ENCODE results near the gene ZP1. TPM values are rescaled to one million over a fixed set of nuclear protein-coding genes. Genes with fewer than 3 reads are reported as not detected.

Gene ZP1
- total and polyA plus RNA-seq, 2 of the 4 experiments (the other 2 are of a cell fraction): 0.18 to 1.6 TPM

DNA sequence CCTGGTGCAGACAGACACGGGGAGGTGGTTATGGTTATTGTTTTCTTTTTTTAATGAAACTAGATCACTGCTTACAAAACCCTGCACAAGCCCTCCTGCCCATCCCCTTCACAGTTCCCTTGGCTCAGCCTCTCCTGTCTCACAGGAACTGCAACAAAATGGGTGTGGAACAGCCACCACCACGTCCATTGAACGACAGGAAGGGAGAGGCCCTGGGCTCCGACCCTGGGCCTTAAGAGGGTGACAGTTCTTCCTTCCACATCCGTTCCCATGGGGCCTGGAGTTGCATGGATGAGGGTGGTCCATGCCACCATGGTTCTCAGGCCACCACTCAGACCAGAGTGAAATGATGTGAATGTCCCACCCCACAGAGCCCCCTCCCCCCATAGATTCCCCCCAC lies 23.4 kb downstream of the ZP1 start:
- POLR2A ChIA-PET (ENCODE audit: unreplicated experiment): no interaction called here
- peaks cover 9% of the 10 kb centered on the region for H3K36me3 ChIP-seq (ENCODE audit: control insufficient read depth, insufficient read depth, low read length)
- no peak overlapping the region for H3K4me2 ChIP-seq (ENCODE audit: low read depth, low read length)
- no peaks in the 10 kb centered on the region for H3K9me1 ChIP-seq (ENCODE audit: insufficient read depth, low read length)
- TF ChIP-seq, protein P1, sequence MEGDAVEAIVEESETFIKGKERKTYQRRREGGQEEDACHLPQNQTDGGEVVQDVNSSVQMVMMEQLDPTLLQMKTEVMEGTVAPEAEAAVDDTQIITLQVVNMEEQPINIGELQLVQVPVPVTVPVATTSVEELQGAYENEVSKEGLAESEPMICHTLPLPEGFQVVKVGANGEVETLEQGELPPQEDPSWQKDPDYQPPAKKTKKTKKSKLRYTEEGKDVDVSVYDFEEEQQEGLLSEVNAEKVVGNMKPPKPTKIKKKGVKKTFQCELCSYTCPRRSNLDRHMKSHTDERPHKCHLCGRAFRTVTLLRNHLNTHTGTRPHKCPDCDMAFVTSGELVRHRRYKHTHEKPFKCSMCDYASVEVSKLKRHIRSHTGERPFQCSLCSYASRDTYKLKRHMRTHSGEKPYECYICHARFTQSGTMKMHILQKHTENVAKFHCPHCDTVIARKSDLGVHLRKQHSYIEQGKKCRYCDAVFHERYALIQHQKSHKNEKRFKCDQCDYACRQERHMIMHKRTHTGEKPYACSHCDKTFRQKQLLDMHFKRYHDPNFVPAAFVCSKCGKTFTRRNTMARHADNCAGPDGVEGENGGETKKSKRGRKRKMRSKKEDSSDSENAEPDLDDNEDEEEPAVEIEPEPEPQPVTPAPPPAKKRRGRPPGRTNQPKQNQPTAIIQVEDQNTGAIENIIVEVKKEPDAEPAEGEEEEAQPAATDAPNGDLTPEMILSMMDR (conservative IDR thresholded peaks at IDR 0.05; ENCODE audit: low read depth, low read length): no peak
- no peak for TF ChIP-seq MAZ (IDR thresholded peaks at IDR 0.05; ENCODE audit: borderline replicate concordance, low read depth, low read length)
- no peak for TF ChIP-seq MAFK (IDR thresholded peaks at IDR 0.05; ENCODE audit: low read depth, low read length)
- no peak for TF ChIP-seq CEBPB (IDR thresholded peaks at IDR 0.05; ENCODE audit: low read depth, low read length)
- TF ChIP-seq SMC3 (IDR thresholded peaks at IDR 0.05; ENCODE audit: low read depth, low read length): no peak
- TF ChIP-seq, protein P2, sequence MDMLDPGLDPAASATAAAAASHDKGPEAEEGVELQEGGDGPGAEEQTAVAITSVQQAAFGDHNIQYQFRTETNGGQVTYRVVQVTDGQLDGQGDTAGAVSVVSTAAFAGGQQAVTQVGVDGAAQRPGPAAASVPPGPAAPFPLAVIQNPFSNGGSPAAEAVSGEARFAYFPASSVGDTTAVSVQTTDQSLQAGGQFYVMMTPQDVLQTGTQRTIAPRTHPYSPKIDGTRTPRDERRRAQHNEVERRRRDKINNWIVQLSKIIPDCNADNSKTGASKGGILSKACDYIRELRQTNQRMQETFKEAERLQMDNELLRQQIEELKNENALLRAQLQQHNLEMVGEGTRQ (IDR thresholded peaks at IDR 0.05; ENCODE audit: low read depth, low read length): no peak
- TF ChIP-seq RAD21 (IDR thresholded peaks at IDR 0.05; ENCODE audit: low read length): no peak
- no peak for TF ChIP-seq RFX5 (IDR thresholded peaks at IDR 0.05; ENCODE audit: low read depth, low read length)
- TF ChIP-seq, protein P3, sequence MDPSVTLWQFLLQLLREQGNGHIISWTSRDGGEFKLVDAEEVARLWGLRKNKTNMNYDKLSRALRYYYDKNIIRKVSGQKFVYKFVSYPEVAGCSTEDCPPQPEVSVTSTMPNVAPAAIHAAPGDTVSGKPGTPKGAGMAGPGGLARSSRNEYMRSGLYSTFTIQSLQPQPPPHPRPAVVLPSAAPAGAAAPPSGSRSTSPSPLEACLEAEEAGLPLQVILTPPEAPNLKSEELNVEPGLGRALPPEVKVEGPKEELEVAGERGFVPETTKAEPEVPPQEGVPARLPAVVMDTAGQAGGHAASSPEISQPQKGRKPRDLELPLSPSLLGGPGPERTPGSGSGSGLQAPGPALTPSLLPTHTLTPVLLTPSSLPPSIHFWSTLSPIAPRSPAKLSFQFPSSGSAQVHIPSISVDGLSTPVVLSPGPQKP (IDR thresholded peaks at IDR 0.05; ENCODE audit: borderline replicate concordance, low read depth, low read length): no peak
- TF ChIP-seq BHLHE40 (IDR thresholded peaks at IDR 0.05; ENCODE audit: low read depth, low read length): no peak
- TF ChIP-seq MXI1 (IDR thresholded peaks at IDR 0.05; ENCODE audit: borderline replicate concordance, low read depth, low read length): no peak
- TF ChIP-seq CHD1 (IDR thresholded peaks at IDR 0.05; ENCODE audit: low read depth, low read length): no peak
- TF ChIP-seq POLR2A (IDR thresholded peaks at IDR 0.05; ENCODE audit: low read depth, low read length): no peak
- TF ChIP-seq FOS (IDR thresholded peaks at IDR 0.05; ENCODE audit: low read depth, low read length): no peak
- TF ChIP-seq RCOR1 (IDR thresholded peaks at IDR 0.05; ENCODE audit: insufficient replicate concordance, low read length): no peak
- TF ChIP-seq NFE2L2 (IDR thresholded peaks at IDR 0.05; ENCODE audit: low read depth, low read length): no peak
- H3K27ac ChIP-seq (ENCODE audit: insufficient read depth, low read length): no peak overlapping the region
- WGBS, 2 experiments (ENCODE audit: extremely low coverage in 2 of 2, insufficient read length in 1 of 2): no CpG with 5 or more reads among the region's 5 CpGs
- BruUV-seq (replicated peaks): no TSS peak
- DNase-seq (no peak), ATAC-seq (ENCODE audit: low read depth) (no peak)
- no peak overlapping the region for H4K5ac ChIP-seq (ENCODE audit: low read depth, low read length)
- CTCF ChIA-PET: no interaction called here
- H4K91ac ChIP-seq (ENCODE audit: insufficient read depth, low read depth, low read length): no peak overlapping the region
- no peaks in the 10 kb centered on the region; a peak in 2 of 4 replicates for H3K79me1 ChIP-seq (ENCODE audit: low read depth in 1 of 2, low read length in 2 of 2)
- H2BK5ac ChIP-seq (ENCODE audit: low read depth, low read length, poor library complexity, severe bottlenecking): no peak overlapping the region
- H2AK9ac ChIP-seq (replicated peaks; ENCODE audit: low read depth, low read length, poor library complexity): no peak overlapping the region
- H2AK5ac ChIP-seq (ENCODE audit: low read depth, low read length): no peak overlapping the region
- H3K56ac ChIP-seq (ENCODE audit: extremely low read depth, insufficient read depth, low read length): no peak overlapping the region
- dilution Hi-C loops (cut with HindIII; ENCODE audit: low sequenced_read_pairs, unreplicated experiment): no loop called here
- no peak overlapping the region for H2BK120ac ChIP-seq (ENCODE audit: low read depth, low read length)
- no peak overlapping the region for H3K14ac ChIP-seq (replicated peaks; ENCODE audit: low read depth, low read length)
- intact Hi-C loops (cut with micrococcal nuclease): no loop called here
- no peak overlapping the region for H3K4ac ChIP-seq (ENCODE audit: low read depth, low read length)
- no peaks in the 10 kb centered on the region for H3K9me3 ChIP-seq (ENCODE audit: control insufficient read depth, insufficient read depth, low read length)
- no peak overlapping the region for H3K9ac ChIP-seq (ENCODE audit: low read depth, low read length)
- H3K4me1 ChIP-seq (ENCODE audit: control insufficient read depth, insufficient read depth, low read length): no peaks in the 10 kb centered on the region
- H3K23ac ChIP-seq (ENCODE audit: low read depth, low read length): no peak overlapping the region
- H2BK15ac ChIP-seq (ENCODE audit: low read depth, low read length): no peak overlapping the region
- H3K4me3 ChIP-seq (ENCODE audit: insufficient read depth, low read depth, low read length): no peak overlapping the region
- no peak overlapping the region for H3K18ac ChIP-seq (ENCODE audit: low read depth, low read length)
- in situ Hi-C loops (cut with MboI; ENCODE audit: low sequenced_read_pairs): loop anchor here (5.0 kb wide), 1 partner anchor 53 kb away; no protein-coding TSS in a partner anchor
- H2AFZ ChIP-seq (replicated peaks; ENCODE audit: low read length, poor library complexity): no peak overlapping the region
- no peaks in the 10 kb centered on the region for H3K27me3 ChIP-seq (ENCODE audit: control insufficient read depth, insufficient read depth, low read length)
- no peak overlapping the region for H4K8ac ChIP-seq (ENCODE audit: low read depth in 2 of 2, low read length in 2 of 2)
- no peak overlapping the region for H2BK20ac ChIP-seq (ENCODE audit: low read depth, low read length)
- no peaks in the 10 kb centered on the region; the same call in 1 of the 2 replicates for H4K20me1 ChIP-seq (ENCODE audit: insufficient read depth, low read length)
